K562 (cell line): ENCODE measurements around the gene NOCT. TPM values are rescaled to one million over a fixed set of nuclear protein-coding genes. Genes with fewer than 3 reads are reported as not detected.

Experiments
- ARNT ChIP-seq, 2 experiments: fragments of 450-650 bp; IDR thresholded peaks; 2 replicates each; pipeline ENCODE4 v1.6.1; 2016; ENCODE audit warnings: mild to moderate bottlenecking in 1 of 2
- DDX20 ChIP-seq: fragments of 450-650 bp; IDR thresholded peaks from 2 replicates; pipeline ENCODE4 v1.6.1; 2016; ENCODE audit warnings: missing genetic modification characterization, low read depth, mild to moderate bottlenecking, missing compliant biosample characterization, moderate library complexity
- MAFK ChIP-seq: IDR thresholded peaks from 2 replicates; pipeline ENCODE4 v1.6.1; 2011; ENCODE audit warnings: low read length, improper control_type of control experiment
- NELFE ChIP-seq: IDR thresholded peaks from 2 replicates; pipeline ENCODE4 v1.6.1; 2011; ENCODE audit warnings: mild to moderate bottlenecking; ENCODE audit not compliant: insufficient read depth, insufficient read length
- RBFOX2 ChIP-seq: fragments of 200-400 bp; formaldehyde crosslinking; IDR thresholded peaks from 2 replicates; pipeline ENCODE4 v1.6.1; 2017; ENCODE audit warnings: low read depth, mild to moderate bottlenecking, low read length, moderate library complexity
- RBM14 ChIP-seq: fragments of 200-400 bp; formaldehyde crosslinking; IDR thresholded peaks from 2 replicates; pipeline ENCODE4 v1.6.1; 2018; ENCODE audit warnings: low read depth, mild to moderate bottlenecking, low read length, moderate library complexity, borderline replicate concordance; ENCODE audit not compliant: insufficient read depth
- ZFP36 ChIP-seq: fragments of 150-350 bp; IDR thresholded peaks from 2 replicates; pipeline ENCODE4 v1.6.1; 2018; ENCODE audit warnings: low read length, low read depth; ENCODE audit not compliant: partially characterized antibody
- polyA plus RNA-seq, 8 experiments: library from polyadenylated mRNA; depleted of rRNA in 4 of 8; stranded (reverse) in 5 of 8; unstranded in 3 of 8; fragments of >200 nt; fragmentation: Nextera tagmentation in 2 of 8; fragmentation: Illumina TruSeq in 1 of 8; extraction: Ambion mirVana in 2 of 8; extraction: Trizol in 1 of 8; gene quantifications; 2 replicates each; pipeline versions ENCODE4 v1.2.1 to v1.2.3, GENCODE V29; 2011 to 2014; ENCODE audit warnings: inconsistent platforms in 1 of 8, missing spikeins in 1 of 8
- total RNA-seq, 7 experiments: library from RNA; depleted of rRNA in 6 of 7; stranded (reverse); fragments of >200 nt in 6 of 7; fragmentation: Illumina TruSeq in 2 of 7; extraction: Trizol in 2 of 7; gene quantifications; 2 replicates each; pipeline versions ENCODE4 v1.2.1 to v1.2.3, GENCODE V29; 2011 to 2021; ENCODE audit warnings: low replicate concordance in 1 of 7
- TF ChIP-seq, protein P1 (sequence below): fragments of 450-650 bp; IDR thresholded peaks from 2 replicates; pipeline ENCODE4 v1.6.1; 2016; ENCODE audit warnings: mild to moderate bottlenecking, moderate library complexity
- TF ChIP-seq, protein P2 (sequence below): sonication (generic); formaldehyde crosslinking; IDR thresholded peaks from 2 replicates; pipeline ENCODE4 v1.9.0; 2022; ENCODE audit warnings: mild to moderate bottlenecking, missing genetic modification reagents
- TF ChIP-seq, protein P3 (sequence below): fragments of 250-450 bp; sonication (Bioruptor Pico); IDR thresholded peaks from 2 replicates; pipeline ENCODE4 v1.4.0; 2020

Gene NOCT
- total and polyA plus RNA-seq, 9 of the 15 experiments (the other 6 are each of a cell fraction or from before 2014, with no cell fraction given): 1.3 to 20.2 (median 11.1) TPM

DNA sequence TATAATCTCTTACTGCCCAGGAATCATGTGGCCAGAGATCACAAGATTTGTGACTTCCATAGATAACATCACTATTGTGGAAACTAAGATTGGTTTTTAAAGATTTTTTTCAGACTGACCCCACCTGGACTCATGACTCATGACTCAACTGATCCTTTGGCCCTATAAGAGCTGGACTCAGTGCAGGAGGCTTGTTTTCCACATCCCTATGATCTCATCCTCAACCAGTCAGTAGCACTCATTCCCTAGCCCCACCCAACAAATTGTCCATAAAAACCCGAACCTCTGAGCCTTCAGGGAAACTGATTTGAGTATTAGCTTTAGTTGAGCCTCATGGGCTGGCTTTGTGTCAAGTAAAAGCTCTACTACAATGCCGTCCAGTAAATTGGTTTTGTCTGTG is 7.9 kb upstream of the NOCT start (continued):
- TF ChIP-seq, protein P1, sequence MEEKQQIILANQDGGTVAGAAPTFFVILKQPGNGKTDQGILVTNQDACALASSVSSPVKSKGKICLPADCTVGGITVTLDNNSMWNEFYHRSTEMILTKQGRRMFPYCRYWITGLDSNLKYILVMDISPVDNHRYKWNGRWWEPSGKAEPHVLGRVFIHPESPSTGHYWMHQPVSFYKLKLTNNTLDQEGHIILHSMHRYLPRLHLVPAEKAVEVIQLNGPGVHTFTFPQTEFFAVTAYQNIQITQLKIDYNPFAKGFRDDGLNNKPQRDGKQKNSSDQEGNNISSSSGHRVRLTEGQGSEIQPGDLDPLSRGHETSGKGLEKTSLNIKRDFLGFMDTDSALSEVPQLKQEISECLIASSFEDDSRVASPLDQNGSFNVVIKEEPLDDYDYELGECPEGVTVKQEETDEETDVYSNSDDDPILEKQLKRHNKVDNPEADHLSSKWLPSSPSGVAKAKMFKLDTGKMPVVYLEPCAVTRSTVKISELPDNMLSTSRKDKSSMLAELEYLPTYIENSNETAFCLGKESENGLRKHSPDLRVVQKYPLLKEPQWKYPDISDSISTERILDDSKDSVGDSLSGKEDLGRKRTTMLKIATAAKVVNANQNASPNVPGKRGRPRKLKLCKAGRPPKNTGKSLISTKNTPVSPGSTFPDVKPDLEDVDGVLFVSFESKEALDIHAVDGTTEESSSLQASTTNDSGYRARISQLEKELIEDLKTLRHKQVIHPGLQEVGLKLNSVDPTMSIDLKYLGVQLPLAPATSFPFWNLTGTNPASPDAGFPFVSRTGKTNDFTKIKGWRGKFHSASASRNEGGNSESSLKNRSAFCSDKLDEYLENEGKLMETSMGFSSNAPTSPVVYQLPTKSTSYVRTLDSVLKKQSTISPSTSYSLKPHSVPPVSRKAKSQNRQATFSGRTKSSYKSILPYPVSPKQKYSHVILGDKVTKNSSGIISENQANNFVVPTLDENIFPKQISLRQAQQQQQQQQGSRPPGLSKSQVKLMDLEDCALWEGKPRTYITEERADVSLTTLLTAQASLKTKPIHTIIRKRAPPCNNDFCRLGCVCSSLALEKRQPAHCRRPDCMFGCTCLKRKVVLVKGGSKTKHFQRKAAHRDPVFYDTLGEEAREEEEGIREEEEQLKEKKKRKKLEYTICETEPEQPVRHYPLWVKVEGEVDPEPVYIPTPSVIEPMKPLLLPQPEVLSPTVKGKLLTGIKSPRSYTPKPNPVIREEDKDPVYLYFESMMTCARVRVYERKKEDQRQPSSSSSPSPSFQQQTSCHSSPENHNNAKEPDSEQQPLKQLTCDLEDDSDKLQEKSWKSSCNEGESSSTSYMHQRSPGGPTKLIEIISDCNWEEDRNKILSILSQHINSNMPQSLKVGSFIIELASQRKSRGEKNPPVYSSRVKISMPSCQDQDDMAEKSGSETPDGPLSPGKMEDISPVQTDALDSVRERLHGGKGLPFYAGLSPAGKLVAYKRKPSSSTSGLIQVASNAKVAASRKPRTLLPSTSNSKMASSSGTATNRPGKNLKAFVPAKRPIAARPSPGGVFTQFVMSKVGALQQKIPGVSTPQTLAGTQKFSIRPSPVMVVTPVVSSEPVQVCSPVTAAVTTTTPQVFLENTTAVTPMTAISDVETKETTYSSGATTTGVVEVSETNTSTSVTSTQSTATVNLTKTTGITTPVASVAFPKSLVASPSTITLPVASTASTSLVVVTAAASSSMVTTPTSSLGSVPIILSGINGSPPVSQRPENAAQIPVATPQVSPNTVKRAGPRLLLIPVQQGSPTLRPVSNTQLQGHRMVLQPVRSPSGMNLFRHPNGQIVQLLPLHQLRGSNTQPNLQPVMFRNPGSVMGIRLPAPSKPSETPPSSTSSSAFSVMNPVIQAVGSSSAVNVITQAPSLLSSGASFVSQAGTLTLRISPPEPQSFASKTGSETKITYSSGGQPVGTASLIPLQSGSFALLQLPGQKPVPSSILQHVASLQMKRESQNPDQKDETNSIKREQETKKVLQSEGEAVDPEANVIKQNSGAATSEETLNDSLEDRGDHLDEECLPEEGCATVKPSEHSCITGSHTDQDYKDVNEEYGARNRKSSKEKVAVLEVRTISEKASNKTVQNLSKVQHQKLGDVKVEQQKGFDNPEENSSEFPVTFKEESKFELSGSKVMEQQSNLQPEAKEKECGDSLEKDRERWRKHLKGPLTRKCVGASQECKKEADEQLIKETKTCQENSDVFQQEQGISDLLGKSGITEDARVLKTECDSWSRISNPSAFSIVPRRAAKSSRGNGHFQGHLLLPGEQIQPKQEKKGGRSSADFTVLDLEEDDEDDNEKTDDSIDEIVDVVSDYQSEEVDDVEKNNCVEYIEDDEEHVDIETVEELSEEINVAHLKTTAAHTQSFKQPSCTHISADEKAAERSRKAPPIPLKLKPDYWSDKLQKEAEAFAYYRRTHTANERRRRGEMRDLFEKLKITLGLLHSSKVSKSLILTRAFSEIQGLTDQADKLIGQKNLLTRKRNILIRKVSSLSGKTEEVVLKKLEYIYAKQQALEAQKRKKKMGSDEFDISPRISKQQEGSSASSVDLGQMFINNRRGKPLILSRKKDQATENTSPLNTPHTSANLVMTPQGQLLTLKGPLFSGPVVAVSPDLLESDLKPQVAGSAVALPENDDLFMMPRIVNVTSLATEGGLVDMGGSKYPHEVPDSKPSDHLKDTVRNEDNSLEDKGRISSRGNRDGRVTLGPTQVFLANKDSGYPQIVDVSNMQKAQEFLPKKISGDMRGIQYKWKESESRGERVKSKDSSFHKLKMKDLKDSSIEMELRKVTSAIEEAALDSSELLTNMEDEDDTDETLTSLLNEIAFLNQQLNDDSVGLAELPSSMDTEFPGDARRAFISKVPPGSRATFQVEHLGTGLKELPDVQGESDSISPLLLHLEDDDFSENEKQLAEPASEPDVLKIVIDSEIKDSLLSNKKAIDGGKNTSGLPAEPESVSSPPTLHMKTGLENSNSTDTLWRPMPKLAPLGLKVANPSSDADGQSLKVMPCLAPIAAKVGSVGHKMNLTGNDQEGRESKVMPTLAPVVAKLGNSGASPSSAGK: no peak
- TF ChIP-seq DDX20 (tag) (no peak), NELFE (no peak), RBM14 (no peak), MAFK (no peak), RBFOX2 (no peak), ZFP36 (no peak), ARNT (IDR thresholded peaks at IDR 0.05) (no peak)
- TF ChIP-seq, protein P2, sequence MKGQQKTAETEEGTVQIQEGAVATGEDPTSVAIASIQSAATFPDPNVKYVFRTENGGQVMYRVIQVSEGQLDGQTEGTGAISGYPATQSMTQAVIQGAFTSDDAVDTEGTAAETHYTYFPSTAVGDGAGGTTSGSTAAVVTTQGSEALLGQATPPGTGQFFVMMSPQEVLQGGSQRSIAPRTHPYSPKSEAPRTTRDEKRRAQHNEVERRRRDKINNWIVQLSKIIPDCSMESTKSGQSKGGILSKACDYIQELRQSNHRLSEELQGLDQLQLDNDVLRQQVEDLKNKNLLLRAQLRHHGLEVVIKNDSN (CRISPR knock-in tag): no peak
- TF ChIP-seq, protein P3, sequence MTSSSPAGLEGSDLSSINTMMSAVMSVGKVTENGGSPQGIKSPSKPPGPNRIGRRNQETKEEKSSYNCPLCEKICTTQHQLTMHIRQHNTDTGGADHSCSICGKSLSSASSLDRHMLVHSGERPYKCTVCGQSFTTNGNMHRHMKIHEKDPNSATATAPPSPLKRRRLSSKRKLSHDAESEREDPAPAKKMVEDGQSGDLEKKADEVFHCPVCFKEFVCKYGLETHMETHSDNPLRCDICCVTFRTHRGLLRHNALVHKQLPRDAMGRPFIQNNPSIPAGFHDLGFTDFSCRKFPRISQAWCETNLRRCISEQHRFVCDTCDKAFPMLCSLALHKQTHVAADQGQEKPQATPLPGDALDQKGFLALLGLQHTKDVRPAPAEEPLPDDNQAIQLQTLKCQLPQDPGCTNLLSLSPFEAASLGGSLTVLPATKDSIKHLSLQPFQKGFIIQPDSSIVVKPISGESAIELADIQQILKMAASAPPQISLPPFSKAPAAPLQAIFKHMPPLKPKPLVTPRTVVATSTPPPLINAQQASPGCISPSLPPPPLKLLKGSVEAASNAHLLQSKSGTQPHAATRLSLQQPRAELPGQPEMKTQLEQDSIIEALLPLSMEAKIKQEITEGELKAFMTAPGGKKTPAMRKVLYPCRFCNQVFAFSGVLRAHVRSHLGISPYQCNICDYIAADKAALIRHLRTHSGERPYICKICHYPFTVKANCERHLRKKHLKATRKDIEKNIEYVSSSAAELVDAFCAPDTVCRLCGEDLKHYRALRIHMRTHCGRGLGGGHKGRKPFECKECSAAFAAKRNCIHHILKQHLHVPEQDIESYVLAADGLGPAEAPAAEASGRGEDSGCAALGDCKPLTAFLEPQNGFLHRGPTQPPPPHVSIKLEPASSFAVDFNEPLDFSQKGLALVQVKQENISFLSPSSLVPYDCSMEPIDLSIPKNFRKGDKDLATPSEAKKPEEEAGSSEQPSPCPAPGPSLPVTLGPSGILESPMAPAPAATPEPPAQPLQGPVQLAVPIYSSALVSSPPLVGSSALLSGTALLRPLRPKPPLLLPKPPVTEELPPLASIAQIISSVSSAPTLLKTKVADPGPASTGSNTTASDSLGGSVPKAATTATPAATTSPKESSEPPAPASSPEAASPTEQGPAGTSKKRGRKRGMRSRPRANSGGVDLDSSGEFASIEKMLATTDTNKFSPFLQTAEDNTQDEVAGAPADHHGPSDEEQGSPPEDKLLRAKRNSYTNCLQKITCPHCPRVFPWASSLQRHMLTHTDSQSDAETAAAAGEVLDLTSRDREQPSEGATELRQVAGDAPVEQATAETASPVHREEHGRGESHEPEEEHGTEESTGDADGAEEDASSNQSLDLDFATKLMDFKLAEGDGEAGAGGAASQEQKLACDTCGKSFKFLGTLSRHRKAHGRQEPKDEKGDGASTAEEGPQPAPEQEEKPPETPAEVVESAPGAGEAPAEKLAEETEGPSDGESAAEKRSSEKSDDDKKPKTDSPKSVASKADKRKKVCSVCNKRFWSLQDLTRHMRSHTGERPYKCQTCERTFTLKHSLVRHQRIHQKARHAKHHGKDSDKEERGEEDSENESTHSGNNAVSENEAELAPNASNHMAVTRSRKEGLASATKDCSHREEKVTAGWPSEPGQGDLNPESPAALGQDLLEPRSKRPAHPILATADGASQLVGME (CRISPR knock-in tag): no peak
